GM23338 (cell line): ENCODE results near the gene SLC12A6. TPM values are rescaled to one million over a fixed set of nuclear protein-coding genes. Genes with fewer than 3 reads are reported as not detected.

Experiments used
- ATAC-seq: fragments of 200-7000 bp; cut with Tn5 transposase; 3 replicates; pipeline ENCODE4 v1.9.1; 2020
- DNase-seq: peaks from one replicate; pipeline ENCODE4 v3.0.0-alpha.2; 2015; ENCODE audit warnings: low spot score
- H2AFZ ChIP-seq: fragments of 200-600 bp; sonication (generic); 2 replicates; pipeline ENCODE4 v1.8.0; 2016; ENCODE audit warnings: antibody characterized with exemption, mild to moderate bottlenecking, moderate library complexity
- H3F3A ChIP-seq: fragments of 200-600 bp; sonication (generic); replicated peaks from 2 replicates; pipeline ENCODE4 v1.8.0; 2017; ENCODE audit warnings: antibody characterized with exemption, mixed run types, low read depth
- H3K27ac ChIP-seq: fragments of 200-600 bp; sonication (generic); 2 replicates; pipeline ENCODE4 v1.6.1; 2016; ENCODE audit warnings: low read depth
- H3K27me3 ChIP-seq: fragments of 200-600 bp; sonication (generic); 2 replicates; pipeline ENCODE4 v1.8.0; 2016; ENCODE audit warnings: mild to moderate bottlenecking, mixed run types, moderate library complexity; ENCODE audit not compliant: insufficient read depth
- H3K36me3 ChIP-seq: fragments of 200-600 bp; sonication (generic); 2 replicates; pipeline ENCODE4 v1.8.0; 2016; ENCODE audit warnings: mild to moderate bottlenecking; ENCODE audit not compliant: insufficient read depth
- H3K4me1 ChIP-seq: fragments of 200-600 bp; sonication (generic); 2 replicates; pipeline ENCODE4 v1.8.0; 2016; ENCODE audit warnings: mild to moderate bottlenecking, moderate library complexity; ENCODE audit not compliant: insufficient read depth
- H3K4me2 ChIP-seq: fragments of 200-600 bp; sonication (generic); 2 replicates; pipeline ENCODE4 v1.7.1; 2017; ENCODE audit warnings: mixed run types
- H3K4me3 ChIP-seq: fragments of 200-600 bp; sonication (generic); 2 replicates; pipeline ENCODE4 v1.6.1; 2016; ENCODE audit warnings: mixed run types
- H3K79me2 ChIP-seq: fragments of 200-600 bp; sonication (generic); replicated peaks from 2 replicates; pipeline ENCODE4 v1.8.0; 2017; ENCODE audit warnings: mild to moderate bottlenecking; ENCODE audit not compliant: insufficient read depth
- H3K9me2 ChIP-seq: fragments of 200-600 bp; sonication (generic); 2 replicates; pipeline ENCODE4 v1.8.0; 2017; ENCODE audit not compliant: insufficient read depth
- H4K20me1 ChIP-seq: fragments of 200-600 bp; sonication (generic); replicated peaks from 2 replicates; pipeline ENCODE4 v1.8.0; 2017; ENCODE audit warnings: mild to moderate bottlenecking; ENCODE audit not compliant: insufficient read depth
- H3K27ac Mint-ChIP-seq: 2 replicates; pipeline ENCODE4 v1.8.0; 2020; ENCODE audit warnings: inconsistent platforms, mild to moderate bottlenecking, moderate library complexity, mixed read lengths
- H3K27me3 Mint-ChIP-seq: 3 replicates; pipeline ENCODE4 v1.8.0; 2022; ENCODE audit warnings: low read depth, mild to moderate bottlenecking, moderate library complexity, mixed read lengths, inconsistent platforms; ENCODE audit not compliant: insufficient read depth, poor library complexity
- H3K36me3 Mint-ChIP-seq: 3 replicates; pipeline ENCODE4 v1.8.0; 2021; ENCODE audit warnings: low read depth, mild to moderate bottlenecking, inconsistent platforms, moderate library complexity, mixed read lengths
- H3K4me1 Mint-ChIP-seq: 3 replicates; pipeline ENCODE4 v1.8.0; 2020; ENCODE audit warnings: mild to moderate bottlenecking, inconsistent platforms, mixed read lengths
- H3K4me3 Mint-ChIP-seq: 3 replicates; pipeline ENCODE4 v1.8.0; 2021; ENCODE audit warnings: moderate library complexity, mild to moderate bottlenecking, inconsistent platforms, mixed read lengths
- H3K9me3 Mint-ChIP-seq: 3 replicates; pipeline ENCODE4 v1.8.0; 2020; ENCODE audit warnings: moderate library complexity, mild to moderate bottlenecking, inconsistent platforms, mixed read lengths
- CREB1 ChIP-seq: fragments of 250-450 bp; sonication (Bioruptor Pico); IDR thresholded peaks from 2 replicates; pipeline ENCODE4 v1.5.0; 2020; ENCODE audit warnings: low read depth, mild to moderate bottlenecking, moderate library complexity
- EZH2 ChIP-seq: fragments of 200-600 bp; sonication (generic); IDR thresholded peaks from one replicate; pipeline ENCODE4 v1.8.0; 2017; ENCODE audit warnings: antibody characterized with exemption, mild to moderate bottlenecking, low read depth; ENCODE audit not compliant: unreplicated experiment
- EZH2phosphoT487 ChIP-seq: fragments of 200-600 bp; sonication (generic); IDR thresholded peaks from one replicate; pipeline ENCODE4 v1.8.1; 2018; ENCODE audit warnings: antibody characterized with exemption; ENCODE audit not compliant: unreplicated experiment
- JUNB ChIP-seq: IDR thresholded peaks from one replicate; pipeline ENCODE4 v1.6.1; 2016; ENCODE audit warnings: antibody characterized with exemption; ENCODE audit not compliant: unreplicated experiment
- NANOG ChIP-seq: IDR thresholded peaks from 2 replicates; pipeline ENCODE4 v1.6.1; 2016; ENCODE audit warnings: antibody characterized with exemption, borderline replicate concordance
- POLR2AphosphoS5 ChIP-seq: IDR thresholded peaks from 2 replicates; pipeline ENCODE4 v1.6.1; 2016; ENCODE audit warnings: antibody characterized with exemption, low read depth
- REST ChIP-seq: IDR thresholded peaks from one replicate; pipeline ENCODE4 v1.6.1; 2018; ENCODE audit warnings: antibody characterized with exemption; ENCODE audit not compliant: unreplicated experiment
- STAT1 ChIP-seq: IDR thresholded peaks from one replicate; pipeline ENCODE4 v1.6.1; 2016; ENCODE audit warnings: antibody characterized with exemption; ENCODE audit not compliant: unreplicated experiment
- ZNF114 ChIP-seq: fragments of 250-450 bp; sonication (Bioruptor Pico); IDR thresholded peaks from 2 replicates; pipeline ENCODE4 v1.5.0; 2020; ENCODE audit warnings: mild to moderate bottlenecking, moderate library complexity
- ZNF331 ChIP-seq: fragments of 250-450 bp; sonication (Bioruptor Pico); IDR thresholded peaks from 2 replicates; pipeline ENCODE4 v1.5.0; 2020; ENCODE audit warnings: low read depth, mild to moderate bottlenecking, moderate library complexity
- polyA plus RNA-seq: library from polyadenylated mRNA; unstranded; fragments of >200 nt; fragmentation: Nextera tagmentation; extraction: Ambion mirVana; gene quantifications from 2 replicates; pipeline ENCODE4 v1.2.1, GENCODE V29; 2016
- total RNA-seq: library from RNA; depleted of rRNA; stranded (reverse); fragments of >200 nt; shearing (Covaris generic); gene quantifications from 2 replicates; pipeline ENCODE4 v1.2.3, GENCODE V29; 2014
- TF ChIP-seq, protein P1 (sequence below): fragments of 250-450 bp; sonication (Bioruptor Pico); IDR thresholded peaks from 2 replicates; pipeline ENCODE4 v1.5.0; 2020; ENCODE audit warnings: mild to moderate bottlenecking, moderate library complexity
- TF ChIP-seq, protein P2 (sequence below), 2 experiments: fragments of 200-600 bp in 1 of 2; sonication (generic) in 1 of 2; conservative IDR thresholded peaks; 2 replicates each; pipeline versions ENCODE4 v1.5.1 to v1.6.1; 2016 to 2017; ENCODE audit warnings: antibody characterized with exemption in 2 of 2, low read depth in 2 of 2, mild to moderate bottlenecking in 2 of 2, moderate library complexity in 1 of 2
- TF ChIP-seq, protein P3 (sequence below): IDR thresholded peaks from 2 replicates; pipeline ENCODE4 v1.6.1; 2016; ENCODE audit warnings: antibody characterized with exemption

Gene SLC12A6
- total and polyA plus RNA-seq, 2 experiments from 2014 or later: 2.4 to 14.1 TPM

- Histone ChIP-seq H3K27ac (0 out of 2 replicates have a peak overlapping the region, but pooled peaks have one; percentile 34), H3K36me3 (no peaks in the 10 kb centered on the region), H3K27me3 (no peaks in the 10 kb centered on the region), H3K4me3 (no peak overlapping the region), H3K9me2 (no peaks in the 10 kb centered on the region), H3F3A (no peaks in the 10 kb centered on the region), H3K79me2 (no peaks in the 10 kb centered on the region), H4K20me1 (no peaks in the 10 kb centered on the region), H3K4me1 (peaks cover 10% of the 10 kb centered on the region; the same call in 1 of the 2 replicates), H2AFZ (no peak overlapping the region), H3K4me2 (no peak overlapping the region)
- H3K27ac Mint-ChIP-seq: 0 out of 2 replicates have a peak overlapping the region, but pooled peaks have one; percentile 30
- DNase-seq: no peak
- no peak for TF ChIP-seq CREB1
- TF ChIP-seq STAT1: no peak
- TF ChIP-seq ZNF114: no peak
- TF ChIP-seq ZNF331: no peak
- TF ChIP-seq, protein P1, sequence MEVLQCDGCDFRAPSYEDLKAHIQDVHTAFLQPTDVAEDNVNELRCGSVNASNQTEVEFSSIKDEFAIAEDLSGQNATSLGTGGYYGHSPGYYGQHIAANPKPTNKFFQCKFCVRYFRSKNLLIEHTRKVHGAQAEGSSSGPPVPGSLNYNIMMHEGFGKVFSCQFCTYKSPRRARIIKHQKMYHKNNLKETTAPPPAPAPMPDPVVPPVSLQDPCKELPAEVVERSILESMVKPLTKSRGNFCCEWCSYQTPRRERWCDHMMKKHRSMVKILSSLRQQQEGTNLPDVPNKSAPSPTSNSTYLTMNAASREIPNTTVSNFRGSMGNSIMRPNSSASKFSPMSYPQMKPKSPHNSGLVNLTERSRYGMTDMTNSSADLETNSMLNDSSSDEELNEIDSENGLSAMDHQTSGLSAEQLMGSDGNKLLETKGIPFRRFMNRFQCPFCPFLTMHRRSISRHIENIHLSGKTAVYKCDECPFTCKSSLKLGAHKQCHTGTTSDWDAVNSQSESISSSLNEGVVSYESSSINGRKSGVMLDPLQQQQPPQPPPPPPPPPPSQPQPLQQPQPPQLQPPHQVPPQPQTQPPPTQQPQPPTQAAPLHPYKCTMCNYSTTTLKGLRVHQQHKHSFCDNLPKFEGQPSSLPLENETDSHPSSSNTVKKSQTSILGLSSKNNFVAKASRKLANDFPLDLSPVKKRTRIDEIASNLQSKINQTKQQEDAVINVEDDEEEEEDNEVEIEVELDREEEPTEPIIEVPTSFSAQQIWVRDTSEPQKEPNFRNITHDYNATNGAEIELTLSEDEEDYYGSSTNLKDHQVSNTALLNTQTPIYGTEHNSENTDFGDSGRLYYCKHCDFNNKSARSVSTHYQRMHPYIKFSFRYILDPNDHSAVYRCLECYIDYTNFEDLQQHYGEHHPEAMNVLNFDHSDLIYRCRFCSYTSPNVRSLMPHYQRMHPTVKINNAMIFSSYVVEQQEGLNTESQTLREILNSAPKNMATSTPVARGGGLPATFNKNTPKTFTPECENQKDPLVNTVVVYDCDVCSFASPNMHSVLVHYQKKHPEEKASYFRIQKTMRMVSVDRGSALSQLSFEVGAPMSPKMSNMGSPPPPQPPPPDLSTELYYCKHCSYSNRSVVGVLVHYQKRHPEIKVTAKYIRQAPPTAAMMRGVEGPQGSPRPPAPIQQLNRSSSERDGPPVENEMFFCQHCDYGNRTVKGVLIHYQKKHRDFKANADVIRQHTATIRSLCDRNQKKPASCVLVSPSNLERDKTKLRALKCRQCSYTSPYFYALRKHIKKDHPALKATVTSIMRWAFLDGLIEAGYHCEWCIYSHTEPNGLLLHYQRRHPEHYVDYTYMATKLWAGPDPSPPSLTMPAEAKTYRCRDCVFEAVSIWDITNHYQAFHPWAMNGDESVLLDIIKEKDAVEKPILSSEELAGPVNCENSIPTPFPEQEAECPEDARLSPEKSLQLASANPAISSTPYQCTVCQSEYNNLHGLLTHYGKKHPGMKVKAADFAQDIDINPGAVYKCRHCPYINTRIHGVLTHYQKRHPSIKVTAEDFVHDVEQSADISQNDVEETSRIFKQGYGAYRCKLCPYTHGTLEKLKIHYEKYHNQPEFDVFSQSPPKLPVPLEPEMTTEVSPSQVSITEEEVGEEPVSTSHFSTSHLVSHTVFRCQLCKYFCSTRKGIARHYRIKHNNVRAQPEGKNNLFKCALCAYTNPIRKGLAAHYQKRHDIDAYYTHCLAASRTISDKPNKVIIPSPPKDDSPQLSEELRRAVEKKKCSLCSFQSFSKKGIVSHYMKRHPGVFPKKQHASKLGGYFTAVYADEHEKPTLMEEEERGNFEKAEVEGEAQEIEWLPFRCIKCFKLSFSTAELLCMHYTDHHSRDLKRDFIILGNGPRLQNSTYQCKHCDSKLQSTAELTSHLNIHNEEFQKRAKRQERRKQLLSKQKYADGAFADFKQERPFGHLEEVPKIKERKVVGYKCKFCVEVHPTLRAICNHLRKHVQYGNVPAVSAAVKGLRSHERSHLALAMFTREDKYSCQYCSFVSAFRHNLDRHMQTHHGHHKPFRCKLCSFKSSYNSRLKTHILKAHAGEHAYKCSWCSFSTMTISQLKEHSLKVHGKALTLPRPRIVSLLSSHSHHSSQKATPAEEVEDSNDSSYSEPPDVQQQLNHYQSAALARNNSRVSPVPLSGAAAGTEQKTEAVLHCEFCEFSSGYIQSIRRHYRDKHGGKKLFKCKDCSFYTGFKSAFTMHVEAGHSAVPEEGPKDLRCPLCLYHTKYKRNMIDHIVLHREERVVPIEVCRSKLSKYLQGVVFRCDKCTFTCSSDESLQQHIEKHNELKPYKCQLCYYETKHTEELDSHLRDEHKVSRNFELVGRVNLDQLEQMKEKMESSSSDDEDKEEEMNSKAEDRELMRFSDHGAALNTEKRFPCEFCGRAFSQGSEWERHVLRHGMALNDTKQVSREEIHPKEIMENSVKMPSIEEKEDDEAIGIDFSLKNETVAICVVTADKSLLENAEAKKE: no peak
- no peak for TF ChIP-seq JUNB
- TF ChIP-seq POLR2AphosphoS5: no peak
- TF ChIP-seq NANOG: no peak
- TF ChIP-seq, protein P2, sequence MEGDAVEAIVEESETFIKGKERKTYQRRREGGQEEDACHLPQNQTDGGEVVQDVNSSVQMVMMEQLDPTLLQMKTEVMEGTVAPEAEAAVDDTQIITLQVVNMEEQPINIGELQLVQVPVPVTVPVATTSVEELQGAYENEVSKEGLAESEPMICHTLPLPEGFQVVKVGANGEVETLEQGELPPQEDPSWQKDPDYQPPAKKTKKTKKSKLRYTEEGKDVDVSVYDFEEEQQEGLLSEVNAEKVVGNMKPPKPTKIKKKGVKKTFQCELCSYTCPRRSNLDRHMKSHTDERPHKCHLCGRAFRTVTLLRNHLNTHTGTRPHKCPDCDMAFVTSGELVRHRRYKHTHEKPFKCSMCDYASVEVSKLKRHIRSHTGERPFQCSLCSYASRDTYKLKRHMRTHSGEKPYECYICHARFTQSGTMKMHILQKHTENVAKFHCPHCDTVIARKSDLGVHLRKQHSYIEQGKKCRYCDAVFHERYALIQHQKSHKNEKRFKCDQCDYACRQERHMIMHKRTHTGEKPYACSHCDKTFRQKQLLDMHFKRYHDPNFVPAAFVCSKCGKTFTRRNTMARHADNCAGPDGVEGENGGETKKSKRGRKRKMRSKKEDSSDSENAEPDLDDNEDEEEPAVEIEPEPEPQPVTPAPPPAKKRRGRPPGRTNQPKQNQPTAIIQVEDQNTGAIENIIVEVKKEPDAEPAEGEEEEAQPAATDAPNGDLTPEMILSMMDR (conservative IDR thresholded peaks at IDR 0.05; ENCODE audit: low read depth in 2 of 2): no peak
- TF ChIP-seq REST: no peak
- TF ChIP-seq EZH2: no peak
- TF ChIP-seq EZH2phosphoT487: no peak
- TF ChIP-seq, protein P3, sequence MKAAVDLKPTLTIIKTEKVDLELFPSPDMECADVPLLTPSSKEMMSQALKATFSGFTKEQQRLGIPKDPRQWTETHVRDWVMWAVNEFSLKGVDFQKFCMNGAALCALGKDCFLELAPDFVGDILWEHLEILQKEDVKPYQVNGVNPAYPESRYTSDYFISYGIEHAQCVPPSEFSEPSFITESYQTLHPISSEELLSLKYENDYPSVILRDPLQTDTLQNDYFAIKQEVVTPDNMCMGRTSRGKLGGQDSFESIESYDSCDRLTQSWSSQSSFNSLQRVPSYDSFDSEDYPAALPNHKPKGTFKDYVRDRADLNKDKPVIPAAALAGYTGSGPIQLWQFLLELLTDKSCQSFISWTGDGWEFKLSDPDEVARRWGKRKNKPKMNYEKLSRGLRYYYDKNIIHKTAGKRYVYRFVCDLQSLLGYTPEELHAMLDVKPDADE: no peak
- ATAC-seq: no peak
- peaks cover 15% of the 10 kb centered on the region; the same call in 2 of the 3 replicates for H3K4me1 Mint-ChIP-seq
- no peak overlapping the region for H3K4me3 Mint-ChIP-seq
- H3K27me3 Mint-ChIP-seq: no peaks in the 10 kb centered on the region
- H3K9me3 Mint-ChIP-seq: no peaks in the 10 kb centered on the region
- peaks cover 5% of the 10 kb centered on the region; the same call in 2 of the 3 replicates for H3K36me3 Mint-ChIP-seq
These were observed 97.0 kb downstream of the SLC12A6 start for GRCh38 chr15:34240537-34240936.
